Esophagus squamous epithelium (tissue), 5 donors: ENCODE results near the gene SMIM21. TPM values are rescaled to one million over a fixed set of nuclear protein-coding genes. Genes with fewer than 3 reads are reported as not detected.

ENCODE experiments used
- DNase-seq: peaks from one replicate; lab custom pipeline; 2025; lab: John Stamatoyannopoulos, UW
- H3K27ac ChIP-seq, 4 donors: fragments of 200-600 bp; sonication (generic); one replicate each; pipeline ENCODE4 v1.5.1; 2016 to 2019; ENCODE audit warnings: mild to moderate bottlenecking in 1 of 4
- H3K27me3 ChIP-seq, 4 donors: fragments of 200-600 bp; sonication (generic); 1 replicate in 3 of 4; 2 replicates in 1 of 4; pipeline versions ENCODE4 v1.5.1 to v1.6.0; 2017 to 2021; ENCODE audit warnings: antibody characterized with exemption in 1 of 4
- H3K36me3 ChIP-seq, 3 donors: fragments of 200-600 bp; sonication (generic); one replicate each; pipeline ENCODE4 v1.5.1; 2016 to 2019
- H3K4me1 ChIP-seq, 3 donors: fragments of 200-600 bp; sonication (generic); one replicate each; pipeline ENCODE4 v1.5.1; 2017 to 2019
- H3K4me3 ChIP-seq, 4 donors: fragments of 200-600 bp; sonication (generic); 1 replicate in 3 of 4; 2 replicates in 1 of 4; pipeline ENCODE4 v1.5.1; 2016 to 2019; ENCODE audit warnings: mild to moderate bottlenecking in 2 of 4, moderate library complexity in 1 of 4
- H3K9me3 ChIP-seq, 3 donors: fragments of 200-600 bp; sonication (generic); one replicate each; pipeline ENCODE4 v1.5.1; 2016 to 2019
- CTCF ChIP-seq, 6 experiments: fragments of 450-650 bp in 4 of 6; fragments of 200-600 bp in 2 of 6; sonication (generic) in 2 of 6; IDR thresholded peaks; one replicate each; pipeline ENCODE4 v1.5.1; 2016 to 2019; ENCODE audit warnings: antibody characterized with exemption in 6 of 6, mild to moderate bottlenecking in 4 of 6, moderate library complexity in 4 of 6
- POLR2A ChIP-seq, 4 donors: fragments of 450-650 bp; IDR thresholded peaks; one replicate each; pipeline ENCODE4 v1.6.1; 2017; ENCODE audit warnings: antibody characterized with exemption in 4 of 4, mild to moderate bottlenecking in 4 of 4, moderate library complexity in 3 of 4
- WGBS, 2 donors: methylation state at CpG; one replicate each; pipeline ENCODE4 v1.1.5; 2018; 5-methylcytosine and 5-hydroxymethylcytosine counted together
- intact Hi-C: fragments of 100-400 bp; cut with DNase I; formaldehyde crosslinking; loops from one replicate; pipeline ENCODE4 v1.15.0; 2022
- total RNA-seq, 4 donors: library from RNA; depleted of rRNA; stranded (reverse); fragments of >200 nt; gene quantifications; one replicate each; pipeline ENCODE4 v1.1.0, GENCODE V29; 2016
- donor health status: DM: yes; HTN: yes; CAD: no.

SMIM21 gene
- total RNA-seq, 4 donors from 2014 or later, result not detected

- TF ChIP-seq POLR2A (IDR thresholded peaks at IDR 0.05) (no peak), CTCF (IDR thresholded peaks at IDR 0.05) (no peak)
- H3K27me3 ChIP-seq, result no peaks in the 10 kb centered on the region
- H3K4me1 ChIP-seq, result peaks cover 0 to 9% (median 0%) of the 10 kb centered on the region in 3 donors
- H3K4me3 ChIP-seq, result no peak overlapping the region
- DNase-seq, result no peak
- H3K27ac ChIP-seq, result no peak overlapping the region
- intact Hi-C loops, result no loop called here
- 50 to 52% methylated on average over 10 of the region's 10 CpGs for WGBS, 2 donors
- H3K36me3 ChIP-seq, result no peaks in the 10 kb centered on the region
- no peaks in the 10 kb centered on the region for H3K9me3 ChIP-seq
These were observed 34.8 kb upstream of the SMIM21 start for GRCh38 chr18:75462178-75462832.

GRCh38 chr18:75456199-75456631, 28.7 kb upstream of the SMIM21 start:
- no peak for DNase-seq
- 50 to 61% methylated on average over 18 to 19 of the region's 19 CpGs for WGBS, 2 donors
- intact Hi-C loops, result no loop called here
- Histone ChIP-seq H3K27ac (peak overlapping the region in 1 of 4 donors; percentile 68), H3K4me1 (peaks cover 0 to 17% (median 9%) of the 10 kb centered on the region in 3 donors), H3K36me3 (no peaks in the 10 kb centered on the region), H3K9me3 (no peaks in the 10 kb centered on the region), H3K27me3 (peaks cover 0 to 26% (median 0%) of the 10 kb centered on the region in 4 donors), H3K4me3 (peak overlapping the region in 3 of 4 donors; percentile 37 to 71 (median 54))
- TF ChIP-seq CTCF (IDR thresholded peaks at IDR 0.05), result no peak
- TF ChIP-seq POLR2A (IDR thresholded peaks at IDR 0.05), result no peak

GRCh38 chr18:75455249-75456198, 28.0 kb upstream of the SMIM21 start:
- peak overlapping the region in 3 of 4 donors; percentile 13 to 68 (median 58) for H3K27ac ChIP-seq
- H3K36me3 ChIP-seq, result no peaks in the 10 kb centered on the region
- WGBS, 2 donors, result 39 to 50% methylated on average over 11 to 17 of the region's 84 CpGs
- intact Hi-C loops, result no loop called here
- TF ChIP-seq CTCF (IDR thresholded peaks at IDR 0.05), result no peak
- no peak for TF ChIP-seq POLR2A (IDR thresholded peaks at IDR 0.05)
- peak overlapping the region; percentile 29 to 71 (median 46) for H3K4me3 ChIP-seq
- H3K4me1 ChIP-seq, result peaks cover 0 to 17% (median 9%) of the 10 kb centered on the region in 3 donors
- peaks cover 0 to 26% (median 0%) of the 10 kb centered on the region in 4 donors for H3K27me3 ChIP-seq
- H3K9me3 ChIP-seq, result no peaks in the 10 kb centered on the region
- no peak for DNase-seq

GRCh38 chr18:75454022-75454795, 26.7 kb upstream of the SMIM21 start:
- intact Hi-C loops, result no loop called here
- Histone ChIP-seq H3K9me3 (no peaks in the 10 kb centered on the region), H3K27ac (peak overlapping the region in 2 of 4 donors; percentile 1 to 68), H3K4me3 (no peak overlapping the region), H3K36me3 (no peaks in the 10 kb centered on the region), H3K4me1 (peaks cover 0 to 17% (median 9%) of the 10 kb centered on the region in 3 donors), H3K27me3 (peaks cover 0 to 26% (median 0%) of the 10 kb centered on the region in 4 donors)
- DNase-seq, result no peak
- TF ChIP-seq POLR2A (IDR thresholded peaks at IDR 0.05), result no peak
- no peak for TF ChIP-seq CTCF (IDR thresholded peaks at IDR 0.05)
- 72 to 74% methylated on average over 13 to 14 of the region's 14 CpGs for WGBS, 2 donors
